Endodermal cell (in vitro differentiated cells): ENCODE measurements around the gene TBL1XR1. TPM values are rescaled to one million over a fixed set of nuclear protein-coding genes. Genes with fewer than 3 reads are reported as not detected.

Source experiments
- DNase-seq: peaks from one replicate; pipeline ENCODE4 v3.0.0-alpha.2; 2017
- H3K27ac ChIP-seq: 2 replicates; pipeline ENCODE4 v1.5.1; 2013; ENCODE audit warnings: mild to moderate bottlenecking, low read depth, low read length, moderate library complexity
- H3K27me3 ChIP-seq: 2 replicates; pipeline ENCODE4 v1.6.1; 2013; ENCODE audit warnings: mild to moderate bottlenecking, low read length, moderate library complexity; ENCODE audit not compliant: insufficient read depth, control insufficient read depth, poor library complexity, severe bottlenecking
- H3K36me3 ChIP-seq: 2 replicates; pipeline ENCODE4 v1.7.0; 2013; ENCODE audit warnings: mild to moderate bottlenecking, low read length, moderate library complexity; ENCODE audit not compliant: control insufficient read depth, insufficient read depth
- H3K4me1 ChIP-seq: one replicate; pipeline ENCODE4 v1.7.0; 2013; ENCODE audit warnings: low read length; ENCODE audit not compliant: control insufficient read depth, insufficient read depth
- H3K4me3 ChIP-seq: 2 replicates; pipeline ENCODE4 v1.5.1; 2013; ENCODE audit warnings: mild to moderate bottlenecking, low read length, moderate library complexity
- H3K9ac ChIP-seq: 2 replicates; pipeline ENCODE4 v1.6.1; 2013; ENCODE audit warnings: mild to moderate bottlenecking, low read length, moderate library complexity; ENCODE audit not compliant: poor library complexity, severe bottlenecking; ENCODE audit errors: extremely low read depth
- H3K9me3 ChIP-seq: 2 replicates; pipeline ENCODE4 v1.6.1; 2013; ENCODE audit warnings: mild to moderate bottlenecking, low read length, moderate library complexity; ENCODE audit not compliant: control insufficient read depth
- H3K27ac Mint-ChIP-seq: 2 replicates; pipeline ENCODE4 v1.8.0; 2020; ENCODE audit warnings: mixed read lengths
- H3K27me3 Mint-ChIP-seq: 2 replicates; pipeline ENCODE4 v1.8.0; 2021; ENCODE audit warnings: mild to moderate bottlenecking, mixed read lengths; ENCODE audit not compliant: insufficient read depth
- H3K36me3 Mint-ChIP-seq: 2 replicates; pipeline ENCODE4 v1.8.0; 2020; ENCODE audit warnings: low read depth, mixed read lengths
- H3K4me1 Mint-ChIP-seq: 2 replicates; pipeline ENCODE4 v1.8.0; 2020; ENCODE audit warnings: mixed read lengths
- H3K4me3 Mint-ChIP-seq: 2 replicates; pipeline ENCODE4 v1.8.0; 2020; ENCODE audit warnings: mild to moderate bottlenecking, moderate library complexity, mixed read lengths
- H3K9me3 Mint-ChIP-seq: 2 replicates; pipeline ENCODE4 v1.8.0; 2020; ENCODE audit warnings: mild to moderate bottlenecking, mixed read lengths
- CTCF ChIP-seq: fragments of 200-600 bp; sonication (generic); conservative IDR thresholded peaks from 2 replicates; pipeline ENCODE4 v1.5.0; 2021; ENCODE audit warnings: antibody characterized with exemption, mild to moderate bottlenecking
- WGBS, 2 experiments: methylation state at CpG; one replicate each; pipeline versions ENCODE4 v1.1.5 to v1.1.7; 2013; ENCODE audit warnings: missing lambda C conversion rate in 2 of 2, mixed read lengths in 1 of 2; ENCODE audit not compliant: insufficient coverage in 1 of 2, insufficient read length in 1 of 2; 5-methylcytosine and 5-hydroxymethylcytosine counted together
- total RNA-seq, 2 donors: library from RNA; stranded (reverse); fragmentation: NEBNext Ultra II Directional in 1 of 2; extraction: Animal tissue kit (Norgen Biotek cat#: 25700) in 1 of 2; gene quantifications; 2 replicates in 1 of 2; 3 replicates in 1 of 2; pipeline ENCODE4 v1.2.1, GENCODE V29; 2021

The TBL1XR1 gene
- total RNA-seq, 2 donors from 2014 or later = 235 to 273 TPM

DNA sequence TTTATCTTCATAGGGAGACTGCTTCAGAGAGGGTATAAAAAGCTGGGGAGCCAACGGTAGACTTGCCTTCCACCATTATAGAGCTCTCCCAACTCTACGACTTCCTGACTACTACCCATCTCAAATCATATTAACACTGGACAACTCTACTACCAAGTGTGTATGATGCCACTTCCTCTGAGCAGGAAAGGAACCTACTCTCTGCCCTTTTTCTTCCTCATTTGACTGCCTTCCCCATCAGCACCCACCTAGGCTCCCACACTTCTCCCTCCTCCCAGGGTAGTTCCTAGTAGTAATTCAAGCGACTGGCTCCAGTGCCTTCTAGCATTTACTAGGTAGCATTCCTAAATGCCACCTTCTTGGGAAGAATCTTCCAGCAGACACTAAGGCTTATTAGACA, 24.5 kb upstream of the TBL1XR1 start:
- Mint-ChIP-seq H3K9me3 (peaks cover 3% of the 10 kb centered on the region), H3K27ac (no peak overlapping the region), H3K4me1 (peaks cover 6% of the 10 kb centered on the region), H3K27me3 (no peaks in the 10 kb centered on the region), H3K4me3 (no peak overlapping the region), H3K36me3 (no peaks in the 10 kb centered on the region)
- H3K4me3 ChIP-seq = no peak overlapping the region
- no peaks in the 10 kb centered on the region for H3K36me3 ChIP-seq
- no peak for DNase-seq
- no peaks in the 10 kb centered on the region for H3K27me3 ChIP-seq
- no peaks in the 10 kb centered on the region for H3K4me1 ChIP-seq
- no peak overlapping the region for H3K27ac ChIP-seq
- no peak overlapping the region for H3K9ac ChIP-seq
- no peaks in the 10 kb centered on the region for H3K9me3 ChIP-seq
- TF ChIP-seq CTCF = no peak
- WGBS, 2 experiments = 93 to 100% methylated on average over 2 to 3 of the region's 3 CpGs

- no peaks in the 10 kb centered on the region for H3K27me3 ChIP-seq
- no peaks in the 10 kb centered on the region for H3K36me3 ChIP-seq
- DNase-seq = no peak
- H3K27ac Mint-ChIP-seq = no peak overlapping the region
- H3K4me3 Mint-ChIP-seq = no peak overlapping the region
- 91% methylated on average over 7 to 9 of the region's 9 CpGs for WGBS, 2 experiments
- no peak for TF ChIP-seq CTCF
- H3K27me3 Mint-ChIP-seq = no peaks in the 10 kb centered on the region
- no peak overlapping the region for H3K27ac ChIP-seq
- H3K9ac ChIP-seq = no peak overlapping the region
- H3K4me1 Mint-ChIP-seq = peaks cover 6% of the 10 kb centered on the region
- no peaks in the 10 kb centered on the region for H3K9me3 ChIP-seq
- H3K36me3 Mint-ChIP-seq = no peaks in the 10 kb centered on the region
- H3K4me1 ChIP-seq = no peaks in the 10 kb centered on the region
- H3K4me3 ChIP-seq = no peak overlapping the region
- H3K9me3 Mint-ChIP-seq = peaks cover 3% of the 10 kb centered on the region
Observed at GRCh38 chr3:177220136-177220974, 23.1 kb upstream of the TBL1XR1 start.

GRCh38 chr3:177213801-177214535, 16.7 kb upstream of the TBL1XR1 start:
- no peaks in the 10 kb centered on the region for H3K27me3 Mint-ChIP-seq
- no peak for DNase-seq
- H3K36me3 Mint-ChIP-seq = no peaks in the 10 kb centered on the region
- H3K4me3 Mint-ChIP-seq = no peak overlapping the region
- Histone ChIP-seq H3K9me3 (no peaks in the 10 kb centered on the region), H3K27ac (no peak overlapping the region), H3K9ac (no peak overlapping the region), H3K36me3 (no peaks in the 10 kb centered on the region), H3K27me3 (no peaks in the 10 kb centered on the region), H3K4me3 (no peak overlapping the region), H3K4me1 (peaks cover 1% of the 10 kb centered on the region)
- no peak for TF ChIP-seq CTCF
- 84 to 85% methylated on average over 5 to 6 of the region's 7 CpGs for WGBS, 2 experiments
- H3K4me1 Mint-ChIP-seq = peaks cover 12% of the 10 kb centered on the region
- peaks cover 3% of the 10 kb centered on the region for H3K9me3 Mint-ChIP-seq
- no peak overlapping the region for H3K27ac Mint-ChIP-seq
